Keratinocyte (primary cell): Measurements from ENCODE around the gene CCDC127. TPM values are rescaled to one million over a fixed set of nuclear protein-coding genes. Genes with fewer than 3 reads are reported as not detected.
"Not testable (repeated sequence)": the region's sequence is repeated elsewhere in the genome, so short reads cannot be mapped to it uniquely, and the experiment has no call there.

ENCODE experiments used
- DNase-seq: peaks from one replicate; pipeline ENCODE4 v3.0.0-alpha.2; 2011; ENCODE audit warnings: low read depth, missing footprints, low spot score
- FAIRE-seq: peaks from 2 replicates; lab custom pipeline; 2011; peaks lifted over from hg19 to GRCh38; lab: Jason Lieb, UNC
- H2AFZ ChIP-seq: 2 replicates; pipeline ENCODE4 v1.6.0; 2012; ENCODE audit warnings: low read length, control low read depth, inconsistent platforms; ENCODE audit not compliant: control insufficient read depth
- H3K27ac ChIP-seq: 2 replicates; pipeline ENCODE4 v1.5.1; 2011; ENCODE audit warnings: low read length; ENCODE audit not compliant: control insufficient read depth, insufficient read depth
- H3K27me3 ChIP-seq: 3 replicates; pipeline ENCODE4 v1.6.0; 2011; ENCODE audit warnings: low read length; ENCODE audit not compliant: control insufficient read depth, insufficient read depth; ENCODE audit errors: extremely low read depth
- H3K36me3 ChIP-seq, 2 experiments: 2 replicates in 1 of 2; 3 replicates in 1 of 2; pipeline ENCODE4 v1.5.1; 2011; ENCODE audit warnings: low read length in 2 of 2, mild to moderate bottlenecking in 1 of 2; ENCODE audit not compliant: control insufficient read depth in 2 of 2, insufficient read depth in 2 of 2; ENCODE audit errors: extremely low read depth in 1 of 2
- H3K4me1 ChIP-seq: 3 replicates; pipeline ENCODE4 v1.5.1; 2011; ENCODE audit warnings: low read length; ENCODE audit not compliant: control insufficient read depth, insufficient read depth; ENCODE audit errors: extremely low read depth
- H3K4me2 ChIP-seq: 3 replicates; pipeline ENCODE4 v1.6.0; 2011; ENCODE audit warnings: low read depth, low read length; ENCODE audit not compliant: control insufficient read depth, insufficient read depth; ENCODE audit errors: extremely low read depth
- H3K4me3 ChIP-seq, 3 experiments: fragments of 200-600 bp in 1 of 3; sonication (generic) in 1 of 3; 2 replicates in 2 of 3; 3 replicates in 1 of 3; pipeline ENCODE4 v1.5.1; 2011 to 2016; ENCODE audit warnings: low read length in 3 of 3, mild to moderate bottlenecking in 3 of 3, control low read depth in 2 of 3, inconsistent platforms in 1 of 3, low read depth in 1 of 3, mixed read lengths in 1 of 3, mixed run types in 1 of 3, moderate library complexity in 1 of 3; ENCODE audit not compliant: control insufficient read depth in 2 of 3, insufficient read depth in 2 of 3; ENCODE audit errors: extremely low read depth in 1 of 3
- H3K79me2 ChIP-seq: 2 replicates; pipeline ENCODE4 v1.6.0; 2012; ENCODE audit warnings: low read length; ENCODE audit not compliant: control insufficient read depth, insufficient read depth
- H3K9ac ChIP-seq: 3 replicates; pipeline ENCODE4 v1.6.0; 2011; ENCODE audit warnings: low read length; ENCODE audit not compliant: control insufficient read depth, insufficient read depth; ENCODE audit errors: extremely low read depth
- H3K9me1 ChIP-seq: 3 replicates; pipeline ENCODE4 v1.6.0; 2011; ENCODE audit warnings: low read length; ENCODE audit not compliant: control insufficient read depth, insufficient read depth; ENCODE audit errors: extremely low read depth
- H3K9me3 ChIP-seq: 2 replicates; pipeline ENCODE4 v1.5.1; 2012; ENCODE audit warnings: low read depth, low read length; ENCODE audit not compliant: control insufficient read depth
- H4K20me1 ChIP-seq: 3 replicates; pipeline ENCODE4 v1.6.0; 2011; ENCODE audit warnings: low read length; ENCODE audit not compliant: control insufficient read depth, insufficient read depth; ENCODE audit errors: extremely low read depth
- EZH2 ChIP-seq: IDR thresholded peaks from one replicate; pipeline ENCODE4 v1.6.1; 2012; ENCODE audit warnings: inconsistent platforms, mild to moderate bottlenecking, low read length, moderate library complexity
- dilution Hi-C: fragments of 300-500 bp; cut with MboI; formaldehyde crosslinking; loops from one replicate; pipeline ENCODE4 v1.7.0; 2020; ENCODE audit warnings: low sequenced_read_pairs; ENCODE audit not compliant: extremely low pct_ligation_motif_present
- polyA plus RNA-seq, 5 experiments: library from polyadenylated mRNA; depleted of rRNA in 3 of 5; stranded (reverse) in 3 of 5; stranded (forward) in 1 of 5; unstranded in 1 of 5; fragments of >200 nt; gene quantifications; 1 replicate in 1 of 5; 2 replicates in 3 of 5; 3 replicates in 1 of 5; pipeline versions ENCODE4 v1.2.1 to v1.2.3, GENCODE V29; 2011 to 2012; ENCODE audit warnings: missing spikeins in 2 of 5, low read depth in 1 of 5, low replicate concordance in 1 of 5
- TF ChIP-seq, protein P1 (sequence below), 3 experiments: IDR thresholded peaks in 1 of 3; conservative IDR thresholded peaks in 1 of 3; optimal IDR thresholded peaks in 1 of 3; 2 replicates in 2 of 3; 3 replicates in 1 of 3; pipeline versions ENCODE3 to v1.5.1; 2011; ENCODE audit warnings: low read length in 3 of 3, mild to moderate bottlenecking in 3 of 3, moderate library complexity in 2 of 3, control low read depth in 1 of 3, inconsistent platforms in 1 of 3; ENCODE audit not compliant: insufficient read depth in 2 of 3; ENCODE audit errors: extremely low read depth in 1 of 3

The CCDC127 gene
- polyA plus RNA-seq, 1 donor (not counting 4 experiments of a cell fraction or from before 2014, with no cell fraction given) = 4.9 TPM

DNA sequence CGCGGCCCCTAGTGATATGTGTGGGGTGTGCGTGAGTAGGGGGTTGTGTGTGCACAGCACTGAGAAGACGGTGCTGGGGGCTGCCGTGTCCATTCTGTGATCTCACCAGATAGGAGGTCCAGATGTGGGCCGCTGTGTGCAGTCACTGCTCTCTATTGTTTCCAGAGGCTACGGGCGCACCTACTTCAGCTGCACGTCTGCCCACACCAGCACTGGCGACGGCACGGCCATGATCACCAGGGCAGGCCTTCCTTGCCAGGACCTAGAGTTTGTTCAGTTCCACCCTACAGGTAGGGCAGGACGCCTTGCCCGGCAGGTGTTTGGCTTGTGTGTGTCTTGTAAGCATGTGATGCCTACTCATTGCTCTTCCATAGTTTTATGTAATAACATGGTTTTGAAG, 12.8 kb upstream of the CCDC127 start:
- H3K27me3 ChIP-seq = no peaks in the 10 kb centered on the region
- H3K79me2 ChIP-seq = peaks cover 12% of the 10 kb centered on the region
- no peak overlapping the region for H3K4me2 ChIP-seq
- no peak overlapping the region for H3K9ac ChIP-seq
- H3K4me3 ChIP-seq = no peak overlapping the region
- no peak overlapping the region for H2AFZ ChIP-seq
- H3K9me3 ChIP-seq = no peaks in the 10 kb centered on the region
- TF ChIP-seq, protein P1, sequence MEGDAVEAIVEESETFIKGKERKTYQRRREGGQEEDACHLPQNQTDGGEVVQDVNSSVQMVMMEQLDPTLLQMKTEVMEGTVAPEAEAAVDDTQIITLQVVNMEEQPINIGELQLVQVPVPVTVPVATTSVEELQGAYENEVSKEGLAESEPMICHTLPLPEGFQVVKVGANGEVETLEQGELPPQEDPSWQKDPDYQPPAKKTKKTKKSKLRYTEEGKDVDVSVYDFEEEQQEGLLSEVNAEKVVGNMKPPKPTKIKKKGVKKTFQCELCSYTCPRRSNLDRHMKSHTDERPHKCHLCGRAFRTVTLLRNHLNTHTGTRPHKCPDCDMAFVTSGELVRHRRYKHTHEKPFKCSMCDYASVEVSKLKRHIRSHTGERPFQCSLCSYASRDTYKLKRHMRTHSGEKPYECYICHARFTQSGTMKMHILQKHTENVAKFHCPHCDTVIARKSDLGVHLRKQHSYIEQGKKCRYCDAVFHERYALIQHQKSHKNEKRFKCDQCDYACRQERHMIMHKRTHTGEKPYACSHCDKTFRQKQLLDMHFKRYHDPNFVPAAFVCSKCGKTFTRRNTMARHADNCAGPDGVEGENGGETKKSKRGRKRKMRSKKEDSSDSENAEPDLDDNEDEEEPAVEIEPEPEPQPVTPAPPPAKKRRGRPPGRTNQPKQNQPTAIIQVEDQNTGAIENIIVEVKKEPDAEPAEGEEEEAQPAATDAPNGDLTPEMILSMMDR (optimal IDR thresholded peaks at IDR 0.05 in 1 of 3, IDR thresholded peaks at IDR 0.05 in 1 of 3, conservative IDR thresholded peaks at IDR 0.05 in 1 of 3; ENCODE audit: extremely low read depth in 1 of 3, insufficient read depth in 2 of 3, low read length in 3 of 3) = no peak
- TF ChIP-seq EZH2 = no peak
- H3K4me1 ChIP-seq = no peaks in the 10 kb centered on the region
- FAIRE-seq = no peak
- no peak overlapping the region for H3K27ac ChIP-seq
- no peaks in the 10 kb centered on the region for H4K20me1 ChIP-seq
- dilution Hi-C loops = no loop called here
- no peak for DNase-seq
- H3K9me1 ChIP-seq = no peaks in the 10 kb centered on the region
- H3K36me3 ChIP-seq = peaks cover 30 to 37% of the 10 kb centered on the region in 2 experiments

GRCh38 chr5:228886-229285, 10.9 kb upstream of the CCDC127 start:
- dilution Hi-C loops = no loop called here
- DNase-seq = no peak
- Histone ChIP-seq H3K4me2 (no peak overlapping the region), H3K4me1 (no peaks in the 10 kb centered on the region), H3K9me3 (no peaks in the 10 kb centered on the region), H3K9ac (no peak overlapping the region), H3K36me3 (peaks cover 28 to 39% of the 10 kb centered on the region in 2 experiments), H3K27ac (no peak overlapping the region), H3K27me3 (no peaks in the 10 kb centered on the region), H4K20me1 (no peaks in the 10 kb centered on the region), H3K9me1 (no peaks in the 10 kb centered on the region), H3K79me2 (peaks cover 26% of the 10 kb centered on the region), H3K4me3 (no peak overlapping the region), H2AFZ (no peak overlapping the region)
- TF ChIP-seq, protein P1 (optimal IDR thresholded peaks at IDR 0.05 in 1 of 3, IDR thresholded peaks at IDR 0.05 in 1 of 3, conservative IDR thresholded peaks at IDR 0.05 in 1 of 3; ENCODE audit: extremely low read depth in 1 of 3, insufficient read depth in 2 of 3, low read length in 3 of 3) = no peak
- no peak for TF ChIP-seq EZH2
- no peak for FAIRE-seq

DNA sequence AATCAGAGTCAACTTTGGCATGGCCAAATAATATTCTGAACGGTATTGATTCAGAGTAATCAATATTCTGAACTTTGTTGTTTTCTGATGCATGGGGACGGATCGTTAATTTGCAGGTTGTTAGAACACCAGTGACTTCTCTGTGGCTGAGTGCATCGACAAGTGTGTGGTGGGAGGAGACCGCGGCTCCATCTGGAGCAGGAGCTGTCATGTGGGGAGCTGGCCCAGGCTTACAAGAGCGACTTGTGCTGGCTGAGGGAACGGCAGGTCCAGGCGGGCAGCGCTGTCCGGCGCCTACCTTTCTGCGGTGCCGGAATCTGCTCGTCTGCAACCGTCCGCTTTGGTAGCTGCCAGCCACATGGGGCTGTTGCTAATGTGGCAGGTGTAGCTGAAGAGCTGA, 9.4 kb upstream of the CCDC127 start:
- H3K4me3 ChIP-seq, H3K27ac ChIP-seq, dilution Hi-C loops, H2AFZ ChIP-seq, H3K9me1 ChIP-seq, H3K9ac ChIP-seq, H3K9me3 ChIP-seq, FAIRE-seq, H3K27me3 ChIP-seq, H3K4me1 ChIP-seq, H4K20me1 ChIP-seq, DNase-seq, H3K4me2 ChIP-seq: not testable (repeated sequence)
- Histone ChIP-seq H3K36me3 (peaks cover 34 to 38% of the 10 kb centered on the region in 2 experiments), H3K79me2 (peaks cover 40% of the 10 kb centered on the region)
